ENCODE results near the gene GYS1.

Gene GYS1

GRCh38 chr19:48991873-48992580, 1.1 kb downstream of the GYS1 start:
- no peak for TF ChIP-seq CTCF (IDR thresholded peaks at IDR 0.05; ENCODE audit: extremely low read depth, missing control alignments)
- DNase-seq (ENCODE audit: low spot score) = no peak

DNA sequence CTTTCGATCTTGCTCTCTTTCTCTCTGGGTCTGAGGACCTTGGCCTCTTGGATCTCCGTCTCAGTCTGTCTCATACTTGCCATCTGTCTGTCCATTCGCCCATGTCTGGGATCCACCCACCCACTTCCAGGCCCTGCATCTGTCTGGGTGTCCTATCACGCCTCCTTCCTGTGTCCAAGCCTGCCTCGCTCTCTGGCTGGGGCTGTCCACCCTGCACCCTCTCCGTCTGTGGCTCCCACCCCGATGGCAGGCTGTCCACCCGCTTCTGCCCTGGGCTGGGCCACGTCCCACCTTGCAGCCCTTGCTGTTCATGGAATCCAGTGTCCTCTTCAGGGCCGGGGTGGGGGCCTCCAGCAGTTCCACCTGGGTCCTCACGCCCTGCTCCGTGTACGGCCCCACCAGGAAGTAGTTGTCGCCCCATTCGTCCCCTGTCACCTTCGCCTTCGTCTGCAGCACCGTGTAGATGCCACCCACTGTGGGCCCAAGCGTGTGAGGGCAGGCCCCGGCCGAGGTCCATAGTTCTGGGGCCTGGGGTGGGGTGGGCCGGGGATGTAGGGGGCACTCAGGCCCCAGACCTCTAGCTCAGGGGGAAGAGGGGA, 2.0 kb downstream of the GYS1 start:
- TF ChIP-seq CTCF (IDR thresholded peaks at IDR 0.05; ENCODE audit: extremely low read depth, missing control alignments) = no peak
- DNase-seq (ENCODE audit: low spot score) = no peak

GRCh38 chr19:48990400-48990799, 2.7 kb downstream of the GYS1 start:
- no peak for DNase-seq (ENCODE audit: low spot score)
- no peak for TF ChIP-seq CTCF (IDR thresholded peaks at IDR 0.05; ENCODE audit: extremely low read depth, missing control alignments)

DNA sequence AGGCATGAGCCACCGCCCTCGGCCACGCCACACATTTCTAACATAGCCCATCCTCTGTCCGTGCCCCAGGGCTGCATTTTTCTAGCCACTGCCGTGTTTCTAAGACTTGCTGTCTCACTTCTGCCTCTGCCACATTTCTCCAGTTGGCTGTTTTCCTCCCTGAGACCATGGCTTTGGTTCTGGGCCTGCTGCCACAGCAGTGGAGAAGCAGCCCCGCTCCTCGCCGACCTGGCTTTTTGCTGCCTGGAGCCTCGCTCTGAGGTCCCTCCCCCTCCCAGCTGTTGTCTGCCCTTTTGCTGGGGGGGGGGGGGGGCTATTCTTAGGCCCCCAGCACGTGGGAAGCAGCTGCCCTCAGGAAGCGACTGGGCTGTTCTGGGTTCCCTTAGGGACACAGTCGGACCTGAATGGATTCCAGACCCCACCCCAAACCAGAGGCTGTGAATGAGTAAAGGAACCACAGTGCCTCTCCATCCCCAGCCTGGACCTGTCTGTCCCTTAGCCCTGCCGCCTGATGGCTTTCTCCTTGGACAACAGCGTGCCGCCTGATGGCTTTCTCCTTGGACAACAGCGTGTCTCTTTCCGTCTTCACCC, 3.3 kb downstream of the GYS1 start:
- TF ChIP-seq CTCF (IDR thresholded peaks at IDR 0.05; ENCODE audit: extremely low read depth, missing control alignments) = no peak
- no peak for DNase-seq (ENCODE audit: low spot score)

DNA sequence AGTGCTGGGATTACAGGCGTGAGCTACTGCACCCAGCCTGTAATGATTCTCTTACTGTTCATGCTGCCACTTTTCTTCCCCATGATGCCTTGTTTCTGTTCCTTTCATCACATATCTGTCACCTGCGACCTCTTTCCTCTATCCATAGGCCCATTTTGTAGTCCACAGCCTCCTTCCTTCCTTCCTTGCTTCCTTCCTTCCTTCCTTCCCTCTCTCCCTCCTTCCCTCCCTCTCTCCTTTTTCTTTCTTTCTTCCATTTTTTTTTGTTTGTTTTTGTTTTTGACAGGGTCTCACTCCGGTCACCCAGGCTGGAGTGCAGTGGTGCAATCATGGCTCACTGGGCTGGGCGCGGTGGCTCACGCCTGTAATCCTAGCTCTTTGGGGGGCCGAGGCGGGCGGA, 4.2 kb downstream of the GYS1 start:
- no peak for DNase-seq (ENCODE audit: low spot score)
- TF ChIP-seq CTCF (IDR thresholded peaks at IDR 0.05; ENCODE audit: extremely low read depth, missing control alignments) = no peak

GRCh38 chr19:48988286-48988685, 4.8 kb downstream of the GYS1 start:
- DNase-seq (ENCODE audit: low spot score) = no peak
- no peak for TF ChIP-seq CTCF (IDR thresholded peaks at IDR 0.05; ENCODE audit: extremely low read depth, missing control alignments)

GRCh38 chr19:48987323-48987722, 5.8 kb downstream of the GYS1 start:
- no peak for DNase-seq (ENCODE audit: low spot score)

More at GRCh38 chr19:48987323-48987722, 5.8 kb downstream of the GYS1 start:
- no peak for TF ChIP-seq CTCF (IDR thresholded peaks at IDR 0.05; ENCODE audit: extremely low read depth, missing control alignments)
